Tibial artery (tissue), 4 donors: Measurements from ENCODE around the gene MYOM1.

Experiments used
- DNase-seq, 2 donors: peaks; one replicate each; pipeline ENCODE4 v3.0.0-alpha.2; 2019
- H3K27ac ChIP-seq, 2 donors: fragments of 200-600 bp; sonication (generic) in 1 of 2; 1 replicate in 1 of 2; 2 replicates in 1 of 2; pipeline ENCODE4 v1.5.1; 2018 to 2019; ENCODE audit warnings: mild to moderate bottlenecking in 1 of 2
- H3K27me3 ChIP-seq, 2 donors: fragments of 200-600 bp; sonication (generic) in 1 of 2; one replicate each; pipeline versions ENCODE4 v1.5.1 to v1.6.0; 2016 to 2019
- H3K36me3 ChIP-seq, 3 donors: fragments of 200-600 bp; sonication (generic) in 2 of 3; one replicate each; pipeline ENCODE4 v1.5.1; 2016 to 2019; ENCODE audit warnings: mild to moderate bottlenecking in 2 of 3
- H3K4me1 ChIP-seq, 4 donors: fragments of 200-600 bp; sonication (generic) in 2 of 4; 1 replicate in 3 of 4; 2 replicates in 1 of 4; pipeline ENCODE4 v1.5.1; 2016 to 2019
- H3K4me3 ChIP-seq, 2 donors: fragments of 200-600 bp; sonication (generic) in 1 of 2; 1 replicate in 1 of 2; 2 replicates in 1 of 2; pipeline ENCODE4 v1.5.1; 2018 to 2019; ENCODE audit warnings: mild to moderate bottlenecking in 2 of 2
- H3K9me3 ChIP-seq, 3 donors: fragments of 200-600 bp; sonication (generic) in 1 of 3; one replicate each; pipeline ENCODE4 v1.5.1; 2016 to 2019
- intact Hi-C: fragments of 100-400 bp; cut with DNase I; formaldehyde crosslinking; loops from one replicate; pipeline ENCODE4 v1.15.0; 2023; ENCODE audit warnings: low total_unique reads
- TF ChIP-seq, protein P1 (sequence below), 2 experiments: fragments of 200-600 bp in 1 of 2; fragments of 450-650 bp in 1 of 2; IDR thresholded peaks; one replicate each; pipeline ENCODE4 v1.5.1; 2017 to 2019; ENCODE audit warnings: antibody characterized with exemption in 2 of 2, mild to moderate bottlenecking in 1 of 2, moderate library complexity in 1 of 2

The MYOM1 gene

GRCh38 chr18:3099327-3099726 lies 120.4 kb downstream of the MYOM1 start:
- intact Hi-C loops = loop anchor here (10.0 kb wide), 1 partner anchor 145 kb away; the partner anchor contains the start of gene MYL12A
- no peak for DNase-seq
- Histone ChIP-seq H3K27me3 (no peaks in the 10 kb centered on the region), H3K36me3 (peaks cover 16 to 35% (median 25%) of the 10 kb centered on the region in 3 donors), H3K9me3 (no peaks in the 10 kb centered on the region), H3K4me3 (no peak overlapping the region), H3K27ac (no peak overlapping the region), H3K4me1 (peaks cover 0 to 46% (median 13%) of the 10 kb centered on the region in 4 donors)
- TF ChIP-seq, protein P1, sequence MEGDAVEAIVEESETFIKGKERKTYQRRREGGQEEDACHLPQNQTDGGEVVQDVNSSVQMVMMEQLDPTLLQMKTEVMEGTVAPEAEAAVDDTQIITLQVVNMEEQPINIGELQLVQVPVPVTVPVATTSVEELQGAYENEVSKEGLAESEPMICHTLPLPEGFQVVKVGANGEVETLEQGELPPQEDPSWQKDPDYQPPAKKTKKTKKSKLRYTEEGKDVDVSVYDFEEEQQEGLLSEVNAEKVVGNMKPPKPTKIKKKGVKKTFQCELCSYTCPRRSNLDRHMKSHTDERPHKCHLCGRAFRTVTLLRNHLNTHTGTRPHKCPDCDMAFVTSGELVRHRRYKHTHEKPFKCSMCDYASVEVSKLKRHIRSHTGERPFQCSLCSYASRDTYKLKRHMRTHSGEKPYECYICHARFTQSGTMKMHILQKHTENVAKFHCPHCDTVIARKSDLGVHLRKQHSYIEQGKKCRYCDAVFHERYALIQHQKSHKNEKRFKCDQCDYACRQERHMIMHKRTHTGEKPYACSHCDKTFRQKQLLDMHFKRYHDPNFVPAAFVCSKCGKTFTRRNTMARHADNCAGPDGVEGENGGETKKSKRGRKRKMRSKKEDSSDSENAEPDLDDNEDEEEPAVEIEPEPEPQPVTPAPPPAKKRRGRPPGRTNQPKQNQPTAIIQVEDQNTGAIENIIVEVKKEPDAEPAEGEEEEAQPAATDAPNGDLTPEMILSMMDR (IDR thresholded peaks at IDR 0.05) = no peak

DNA sequence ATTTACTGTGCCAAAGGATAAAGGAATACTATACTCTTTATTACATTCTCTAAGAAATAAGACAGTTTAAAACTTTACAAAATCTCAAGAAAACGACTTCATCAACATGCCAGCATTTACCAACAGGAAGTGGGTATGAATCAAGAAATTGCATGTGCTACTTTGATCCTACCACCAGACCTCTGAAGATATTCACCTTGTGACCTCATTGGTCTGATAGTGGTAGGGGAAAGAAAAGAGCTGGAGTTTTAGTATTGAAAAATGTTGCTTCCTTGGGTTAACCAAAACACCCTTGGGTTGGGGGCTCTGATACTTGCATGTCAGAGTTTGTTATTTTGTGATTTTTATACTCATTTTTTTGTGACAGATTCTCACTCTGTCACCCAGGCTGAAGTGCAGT lies 122.7 kb downstream of the MYOM1 start:
- no peak for DNase-seq
- peak overlapping the region in 1 of 2 donors; percentile 10 for H3K27ac ChIP-seq

DNA sequence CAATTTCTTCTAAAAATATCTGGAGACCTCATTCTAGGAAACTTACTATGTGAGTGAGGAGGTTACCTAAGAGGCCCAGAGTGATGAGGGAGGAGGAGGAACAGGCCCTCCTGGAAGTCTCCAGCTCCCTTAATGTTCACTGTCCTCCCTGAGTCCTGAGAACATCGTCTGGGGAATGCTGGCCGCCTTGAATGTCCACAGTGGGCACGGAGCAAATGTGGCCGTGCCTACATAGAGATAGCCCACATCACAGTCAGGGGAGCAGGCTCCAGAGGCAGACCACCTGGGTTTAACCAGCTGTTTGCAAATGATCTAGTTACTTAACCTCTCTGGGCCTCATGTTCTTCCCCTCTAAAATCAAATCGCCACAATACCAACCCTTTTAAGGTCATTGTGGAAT lies 123.8 kb downstream of the MYOM1 start:
- Histone ChIP-seq H3K36me3 (peaks cover 16 to 26% (median 25%) of the 10 kb centered on the region in 3 donors), H3K9me3 (no peaks in the 10 kb centered on the region), H3K4me1 (peaks cover 0 to 48% (median 22%) of the 10 kb centered on the region in 4 donors), H3K27me3 (no peaks in the 10 kb centered on the region), H3K27ac (peak overlapping the region; percentile 17 to 29), H3K4me3 (no peak overlapping the region)
- intact Hi-C loops = loop anchor here (10.0 kb wide), 1 partner anchor 149 kb away; the partner anchor contains the start of gene MYL12A
- no peak for DNase-seq
- TF ChIP-seq, protein P1 (IDR thresholded peaks at IDR 0.05) = no peak

More for the DNA sequence above, 122.7 kb downstream of the MYOM1 start:
- H3K9me3 ChIP-seq = no peaks in the 10 kb centered on the region
- intact Hi-C loops = loop anchor here (10.0 kb wide), 1 partner anchor 148 kb away; the partner anchor contains the start of gene MYL12A
- TF ChIP-seq, protein P1 (IDR thresholded peaks at IDR 0.05) = no peak
- no peak overlapping the region for H3K4me3 ChIP-seq
- peaks cover 0 to 48% (median 22%) of the 10 kb centered on the region in 4 donors for H3K4me1 ChIP-seq
- peaks cover 16 to 34% (median 25%) of the 10 kb centered on the region in 3 donors for H3K36me3 ChIP-seq
- H3K27me3 ChIP-seq = no peaks in the 10 kb centered on the region

DNA sequence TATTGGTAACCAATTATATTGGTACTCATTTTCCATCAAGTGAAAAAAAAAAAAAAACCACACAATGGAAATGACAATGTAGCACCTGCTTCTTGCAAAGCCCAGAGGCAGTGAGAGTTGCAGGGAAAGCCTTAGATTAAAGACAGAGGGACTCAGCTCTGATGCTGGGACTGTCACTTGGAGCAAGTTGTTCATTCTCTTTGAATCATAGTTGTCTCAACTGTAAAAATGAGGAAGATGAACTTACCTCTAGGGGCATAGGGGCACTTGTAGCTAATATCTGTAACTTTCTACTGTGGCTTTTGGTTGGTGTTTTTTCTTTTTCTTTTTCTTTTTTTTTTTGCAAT lies 125.5 kb downstream of the MYOM1 start:
- Histone ChIP-seq H3K27me3 (no peaks in the 10 kb centered on the region), H3K36me3 (peaks cover 20 to 23% (median 23%) of the 10 kb centered on the region in 3 donors), H3K4me1 (peaks cover 0 to 48% (median 22%) of the 10 kb centered on the region in 4 donors), H3K27ac (peak overlapping the region; percentile 14 to 67), H3K4me3 (no peak overlapping the region), H3K9me3 (no peaks in the 10 kb centered on the region)
- TF ChIP-seq, protein P1 (IDR thresholded peaks at IDR 0.05) = no peak
- intact Hi-C loops = loop anchor here (10.0 kb wide), 1 partner anchor 150 kb away; the partner anchor contains the start of gene MYL12A
- no peak for DNase-seq

DNA sequence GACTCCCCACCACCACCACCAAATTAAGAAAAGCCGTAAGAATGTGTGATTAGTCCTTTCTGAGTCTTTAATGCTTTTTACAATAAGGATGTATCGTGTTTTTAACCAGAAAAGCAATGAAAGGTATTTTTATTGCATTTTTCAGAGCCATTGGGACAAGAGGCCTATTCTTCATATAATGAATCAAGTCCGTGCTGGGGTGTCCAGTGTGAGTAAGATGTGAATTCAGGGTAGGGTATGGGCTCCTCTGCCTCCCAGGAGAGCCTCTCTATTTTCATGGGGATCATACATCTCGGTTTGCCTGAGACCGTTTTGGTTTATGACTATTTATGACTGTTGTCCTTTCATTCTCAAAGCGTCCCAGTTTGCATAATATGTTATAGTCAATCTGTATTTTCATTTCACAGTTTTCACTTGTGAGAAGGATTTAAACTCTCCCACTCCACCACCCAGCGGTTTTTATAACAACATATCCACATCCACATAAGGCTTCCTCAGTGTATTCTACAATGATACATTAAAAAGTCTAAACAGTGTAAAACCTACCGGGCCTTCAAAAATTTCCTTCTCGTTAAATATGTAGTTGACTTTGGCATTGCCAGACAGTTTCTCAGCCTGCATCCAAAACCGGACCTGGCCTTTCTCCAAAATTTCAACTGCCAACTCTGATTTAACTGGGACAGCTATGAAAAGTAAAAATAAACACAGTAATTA lies 126.0 kb downstream of the MYOM1 start:
- TF ChIP-seq, protein P1 (IDR thresholded peaks at IDR 0.05) = no peak
- Histone ChIP-seq H3K27me3 (no peaks in the 10 kb centered on the region), H3K9me3 (no peaks in the 10 kb centered on the region), H3K36me3 (peaks cover 14 to 19% (median 18%) of the 10 kb centered on the region in 3 donors), H3K27ac (peak overlapping the region; percentile 47 to 67), H3K4me3 (no peak overlapping the region), H3K4me1 (peaks cover 0 to 48% (median 22%) of the 10 kb centered on the region in 4 donors)
- intact Hi-C loops = loop anchor here (10.0 kb wide), 1 partner anchor 151 kb away; the partner anchor contains the start of gene MYL12A
- no peak for DNase-seq
